Small intestine (tissue), 7 donors: ENCODE measurements around the gene EYS. TPM values are rescaled to one million over a fixed set of nuclear protein-coding genes. Genes with fewer than 3 reads are reported as not detected.

Source experiments
- DNase-seq, 2 donors: peaks; one replicate each; pipeline versions ENCODE4 v3.0.0 to v3.0.0-alpha.2; 2013
- FAIRE-seq: peaks from 2 replicates; lab custom pipeline; 2012; peaks lifted over from hg19 to GRCh38; lab: Jason Lieb, UNC
- H3K27ac ChIP-seq, 3 donors: one replicate each; pipeline ENCODE4 v1.5.1; 2013; ENCODE audit warnings: low read length in 2 of 3, mild to moderate bottlenecking in 2 of 3, control low read depth in 1 of 3, inconsistent platforms in 1 of 3, low read depth in 1 of 3, moderate library complexity in 1 of 3
- H3K27me3 ChIP-seq, 3 donors: one replicate each; pipeline ENCODE4 v1.6.1; 2013; ENCODE audit warnings: low read length in 3 of 3, inconsistent platforms in 1 of 3; ENCODE audit not compliant: control insufficient read depth in 3 of 3, insufficient read depth in 3 of 3
- H3K36me3 ChIP-seq, 3 donors: one replicate each; pipeline ENCODE4 v1.6.1; 2013; ENCODE audit warnings: low read length in 3 of 3, inconsistent platforms in 1 of 3, low read depth in 1 of 3, mild to moderate bottlenecking in 1 of 3, moderate library complexity in 1 of 3; ENCODE audit not compliant: control insufficient read depth in 3 of 3, insufficient read depth in 2 of 3
- H3K4me1 ChIP-seq, 3 donors: one replicate each; pipeline ENCODE4 v1.6.1; 2013; ENCODE audit warnings: low read length in 2 of 3, inconsistent platforms in 1 of 3, low read depth in 1 of 3, mild to moderate bottlenecking in 1 of 3, moderate library complexity in 1 of 3; ENCODE audit not compliant: control insufficient read depth in 3 of 3, insufficient read depth in 2 of 3
- H3K4me3 ChIP-seq, 3 donors: one replicate each; pipeline ENCODE4 v1.5.1; 2013; ENCODE audit warnings: low read length in 3 of 3, control low read depth in 1 of 3, inconsistent platforms in 1 of 3, low read depth in 1 of 3, mild to moderate bottlenecking in 1 of 3, moderate library complexity in 1 of 3
- H3K9me3 ChIP-seq, 2 donors: one replicate each; pipeline ENCODE4 v1.6.1; 2013; ENCODE audit warnings: low read depth in 1 of 2, low read length in 1 of 2; ENCODE audit not compliant: control insufficient read depth in 2 of 2, insufficient read depth in 1 of 2
- WGBS, 3 donors: extraction: QIAGEN DNeasy Blood & Tissue Kit; methylation state at CpG; one replicate each; pipeline ENCODE4 v1.1.7; 2013; 5-methylcytosine and 5-hydroxymethylcytosine counted together
- polyA plus RNA-seq, 4 donors: library from polyadenylated mRNA; stranded (reverse) in 3 of 4; unstranded in 1 of 4; fragments of 200-250 nt in 3 of 4; fragments of 120-200 nt in 1 of 4; gene quantifications; one replicate each; pipeline versions ENCODE4 v1.2.1 to v1.2.3, GENCODE V29; 2013
- donor health status: healthy with polysubstance abuse.
- donor health status: control.
- donor health status: control.
- donor health status: Bipolar disorder and iron deficiency.
- donor health status: healthy.

The EYS gene
- polyA plus RNA-seq, 4 donors = 0.78 TPM; not detected in 3

- WGBS, 3 donors = 36 to 59% (median 48%) methylated on average over 1 of the region's 1 CpG
- H3K27me3 ChIP-seq = no peaks in the 10 kb centered on the region
- no peak for FAIRE-seq
- H3K4me3 ChIP-seq = no peak overlapping the region
- no peak overlapping the region for H3K27ac ChIP-seq
- no peak for DNase-seq
- peaks cover 0 to 2% of the 10 kb centered on the region in 2 donors for H3K9me3 ChIP-seq
- H3K36me3 ChIP-seq = no peaks in the 10 kb centered on the region
- H3K4me1 ChIP-seq = no peaks in the 10 kb centered on the region
These were observed 590.7 kb downstream of the EYS start for GRCh38 chr6:65116326-65116725.

- no peak for DNase-seq
- Histone ChIP-seq H3K27ac (no peak overlapping the region), H3K27me3 (no peaks in the 10 kb centered on the region), H3K9me3 (peaks cover 0 to 2% of the 10 kb centered on the region in 2 donors), H3K4me3 (no peak overlapping the region), H3K36me3 (no peaks in the 10 kb centered on the region), H3K4me1 (no peaks in the 10 kb centered on the region)
- WGBS, 3 donors = 49 to 59% (median 54%) methylated on average over 3 of the region's 3 CpGs
- FAIRE-seq = no peak
These were observed 593.4 kb downstream of the EYS start for GRCh38 chr6:65113581-65113980.

GRCh38 chr6:65112435-65112834, 594.6 kb downstream of the EYS start:
- H3K27me3 ChIP-seq = no peaks in the 10 kb centered on the region
- H3K36me3 ChIP-seq = no peaks in the 10 kb centered on the region
- DNase-seq = no peak
- H3K9me3 ChIP-seq = peaks cover 0 to 2% of the 10 kb centered on the region in 2 donors
- no peak overlapping the region for H3K27ac ChIP-seq
- no peak for FAIRE-seq
- H3K4me1 ChIP-seq = no peaks in the 10 kb centered on the region
- H3K4me3 ChIP-seq = no peak overlapping the region

DNA sequence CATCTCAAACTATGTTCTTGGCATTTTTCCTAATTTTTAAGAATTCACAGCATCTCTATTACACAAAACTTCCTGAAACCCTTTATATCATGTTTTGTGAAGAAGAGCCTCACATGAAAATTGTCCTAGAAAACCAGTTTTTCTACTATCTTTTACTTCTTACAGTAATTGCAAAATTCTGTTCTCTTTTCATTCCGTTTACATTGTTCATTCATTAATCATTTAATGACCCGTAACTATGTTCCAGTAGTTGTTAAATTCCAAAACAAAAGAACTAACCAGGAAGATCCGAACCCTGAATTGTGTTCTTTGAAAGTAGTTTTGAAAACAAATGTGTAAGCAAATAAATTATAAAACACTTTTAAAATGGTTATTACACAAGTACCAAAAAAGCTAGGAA, 597.0 kb downstream of the EYS start:
- DNase-seq = no peak
- FAIRE-seq = no peak

GRCh38 chr6:65098349-65098748, 608.7 kb downstream of the EYS start:
- no peak for FAIRE-seq
- H3K27ac ChIP-seq = no peak overlapping the region
- H3K4me3 ChIP-seq = no peak overlapping the region
- 56 to 68% (median 67%) methylated on average over 1 of the region's 1 CpG for WGBS, 3 donors
- H3K27me3 ChIP-seq = no peaks in the 10 kb centered on the region
- no peak for DNase-seq
- H3K36me3 ChIP-seq = no peaks in the 10 kb centered on the region
- no peaks in the 10 kb centered on the region for H3K4me1 ChIP-seq
- no peaks in the 10 kb centered on the region for H3K9me3 ChIP-seq

More for the DNA sequence above, 597.0 kb downstream of the EYS start:
- Histone ChIP-seq H3K4me3 (no peak overlapping the region), H3K4me1 (no peaks in the 10 kb centered on the region), H3K9me3 (peaks cover 0 to 2% of the 10 kb centered on the region in 2 donors), H3K27ac (no peak overlapping the region), H3K36me3 (no peaks in the 10 kb centered on the region), H3K27me3 (no peaks in the 10 kb centered on the region)
- 51 to 58% (median 54%) methylated on average over 3 of the region's 3 CpGs for WGBS, 3 donors

- no peak for FAIRE-seq
- Histone ChIP-seq H3K4me1 (no peaks in the 10 kb centered on the region), H3K9me3 (peaks cover 0 to 14% of the 10 kb centered on the region in 2 donors), H3K4me3 (no peak overlapping the region), H3K27me3 (no peaks in the 10 kb centered on the region), H3K36me3 (no peaks in the 10 kb centered on the region), H3K27ac (no peak overlapping the region)
- DNase-seq = no peak
- whole genome bisulfite sequencing, 3 donors = 85 to 91% (median 90%) methylated on average over 8 of the region's 8 CpGs
These were observed 615.5 kb downstream of the EYS start for GRCh38 chr6:65091561-65091960.

DNA sequence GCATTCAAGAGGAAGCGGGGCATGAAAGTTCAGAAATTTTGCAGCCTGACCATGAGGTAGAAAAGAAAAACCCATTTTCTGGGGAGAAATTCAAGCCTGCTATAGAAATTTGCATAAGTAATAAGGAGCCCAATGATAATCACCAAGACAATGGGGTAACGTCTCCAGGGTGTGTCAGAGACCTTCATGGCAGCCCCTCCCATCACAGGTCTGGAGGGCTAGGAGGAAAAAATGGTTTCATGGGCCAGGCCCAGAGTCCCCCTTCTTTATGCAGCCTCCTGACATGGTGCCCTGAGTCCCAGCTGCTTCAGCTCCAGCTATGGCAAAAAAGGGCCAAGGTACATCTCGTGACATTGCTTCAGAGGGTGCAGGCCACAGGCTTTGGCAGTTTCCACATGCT, 618.5 kb downstream of the EYS start:
- 63 to 85% (median 68%) methylated on average over 3 of the region's 3 CpGs for WGBS, 3 donors
- Histone ChIP-seq H3K27me3 (no peaks in the 10 kb centered on the region), H3K9me3 (peaks cover 0 to 14% of the 10 kb centered on the region in 2 donors), H3K4me1 (no peaks in the 10 kb centered on the region), H3K27ac (no peak overlapping the region), H3K36me3 (no peaks in the 10 kb centered on the region), H3K4me3 (no peak overlapping the region)
- DNase-seq (no peak), FAIRE-seq (no peak)

GRCh38 chr6:65081756-65082155, 625.3 kb downstream of the EYS start:
- Histone ChIP-seq H3K27ac (no peak overlapping the region), H3K9me3 (no peaks in the 10 kb centered on the region), H3K4me1 (no peaks in the 10 kb centered on the region), H3K36me3 (no peaks in the 10 kb centered on the region), H3K4me3 (no peak overlapping the region), H3K27me3 (no peaks in the 10 kb centered on the region)
- FAIRE-seq (no peak), DNase-seq (no peak)
- 83 to 96% (median 86%) methylated on average over 1 of the region's 1 CpG for WGBS, 3 donors

- Histone ChIP-seq H3K36me3 (no peaks in the 10 kb centered on the region), H3K4me3 (no peak overlapping the region), H3K27me3 (no peaks in the 10 kb centered on the region), H3K9me3 (no peaks in the 10 kb centered on the region), H3K4me1 (no peaks in the 10 kb centered on the region), H3K27ac (no peak overlapping the region)
- no peak for FAIRE-seq
- DNase-seq = no peak
These were observed 631.3 kb downstream of the EYS start for GRCh38 chr6:65075705-65076230.
